ENCODE data around the gene WNT3. TPM values are rescaled to one million over a fixed set of nuclear protein-coding genes. Genes with fewer than 3 reads are reported as not detected.

WNT3 gene
- total and polyA plus RNA-seq, 2 experiments from 2014 or later: 2.7 to 3.4 TPM

- Histone ChIP-seq H2AFZ (peak overlapping the region; percentile 67), H3K27me3 (ENCODE audit: insufficient read depth) (peaks cover 75% of the 10 kb centered on the region), H3F3A (replicated peaks; ENCODE audit: low read depth) (peaks cover 28% of the 10 kb centered on the region), H3K4me2 (peak overlapping the region; percentile 94), H3K4me3 (peak overlapping the region; percentile 79), H3K4me1 (ENCODE audit: insufficient read depth) (peaks cover 30% of the 10 kb centered on the region), H4K20me1 (replicated peaks; ENCODE audit: insufficient read depth) (no peaks in the 10 kb centered on the region; the same call in 1 of the 2 replicates), H3K27ac (ENCODE audit: low read depth) (no peak overlapping the region), H3K9me2 (ENCODE audit: insufficient read depth) (no peaks in the 10 kb centered on the region), H3K36me3 (ENCODE audit: insufficient read depth) (no peaks in the 10 kb centered on the region), H3K79me2 (replicated peaks; ENCODE audit: insufficient read depth) (no peaks in the 10 kb centered on the region)
- TF ChIP-seq EZH2 (IDR thresholded peaks at IDR 0.05; ENCODE audit: low read depth, unreplicated experiment): no peak
- TF ChIP-seq NANOG (IDR thresholded peaks at IDR 0.05; ENCODE audit: borderline replicate concordance): no peak
- no peak for TF ChIP-seq REST (IDR thresholded peaks at IDR 0.05; ENCODE audit: unreplicated experiment)
- TF ChIP-seq ETS1 (IDR thresholded peaks at IDR 0.05): no peak
- no peak for TF ChIP-seq STAT1 (IDR thresholded peaks at IDR 0.05; ENCODE audit: unreplicated experiment)
- no peak for TF ChIP-seq JUNB (IDR thresholded peaks at IDR 0.05; ENCODE audit: unreplicated experiment)
- no peak for TF ChIP-seq ZNF331 (CRISPR knock-in tag; IDR thresholded peaks at IDR 0.05; ENCODE audit: low read depth)
- no peak for TF ChIP-seq CREB1 (CRISPR knock-in tag; IDR thresholded peaks at IDR 0.05; ENCODE audit: low read depth)
- TF ChIP-seq ZNF114 (CRISPR knock-in tag; IDR thresholded peaks at IDR 0.05): no peak
- no peak for TF ChIP-seq CTCF (conservative IDR thresholded peaks at IDR 0.05; ENCODE audit: low read depth in 2 of 2)
- no peak for TF ChIP-seq ZNF462 (CRISPR knock-in tag; IDR thresholded peaks at IDR 0.05)
- TF ChIP-seq EZH2phosphoT487 (IDR thresholded peaks at IDR 0.05; ENCODE audit: unreplicated experiment): no peak
- TF ChIP-seq POLR2AphosphoS5 (IDR thresholded peaks at IDR 0.05; ENCODE audit: low read depth): no peak
- H3K36me3 Mint-ChIP-seq (ENCODE audit: low read depth): no peaks in the 10 kb centered on the region
- H3K9me3 Mint-ChIP-seq: no peaks in the 10 kb centered on the region
- no peak overlapping the region for H3K27ac Mint-ChIP-seq
- peak; percentile 17 for ATAC-seq
- peak overlapping the region; percentile 54 for H3K4me3 Mint-ChIP-seq
- peaks cover 32% of the 10 kb centered on the region for H3K4me1 Mint-ChIP-seq
- peak; percentile 79 for DNase-seq (ENCODE audit: low spot score)
- H3K27me3 Mint-ChIP-seq (ENCODE audit: insufficient read depth, low read depth, poor library complexity): peaks cover 71% of the 10 kb centered on the region
Observed at GRCh38 chr17:46821482-46822387, 3.2 kb upstream of the WNT3 start.
